PC-9 (cell line): ENCODE data around the gene SND1.

Source experiments
- EZH2 ChIP-seq: fragments of 200-600 bp; sonication (generic); IDR thresholded peaks from 2 replicates; pipeline ENCODE4 v1.8.0; 2017; ENCODE audit warnings: antibody characterized with exemption, low read depth
- TF ChIP-seq, protein P1 (sequence below): fragments of 200-600 bp; sonication (generic); conservative IDR thresholded peaks from 2 replicates; pipeline ENCODE4 v1.6.1; 2017; ENCODE audit warnings: mixed run types, antibody characterized with exemption, mild to moderate bottlenecking, moderate library complexity

DNA sequence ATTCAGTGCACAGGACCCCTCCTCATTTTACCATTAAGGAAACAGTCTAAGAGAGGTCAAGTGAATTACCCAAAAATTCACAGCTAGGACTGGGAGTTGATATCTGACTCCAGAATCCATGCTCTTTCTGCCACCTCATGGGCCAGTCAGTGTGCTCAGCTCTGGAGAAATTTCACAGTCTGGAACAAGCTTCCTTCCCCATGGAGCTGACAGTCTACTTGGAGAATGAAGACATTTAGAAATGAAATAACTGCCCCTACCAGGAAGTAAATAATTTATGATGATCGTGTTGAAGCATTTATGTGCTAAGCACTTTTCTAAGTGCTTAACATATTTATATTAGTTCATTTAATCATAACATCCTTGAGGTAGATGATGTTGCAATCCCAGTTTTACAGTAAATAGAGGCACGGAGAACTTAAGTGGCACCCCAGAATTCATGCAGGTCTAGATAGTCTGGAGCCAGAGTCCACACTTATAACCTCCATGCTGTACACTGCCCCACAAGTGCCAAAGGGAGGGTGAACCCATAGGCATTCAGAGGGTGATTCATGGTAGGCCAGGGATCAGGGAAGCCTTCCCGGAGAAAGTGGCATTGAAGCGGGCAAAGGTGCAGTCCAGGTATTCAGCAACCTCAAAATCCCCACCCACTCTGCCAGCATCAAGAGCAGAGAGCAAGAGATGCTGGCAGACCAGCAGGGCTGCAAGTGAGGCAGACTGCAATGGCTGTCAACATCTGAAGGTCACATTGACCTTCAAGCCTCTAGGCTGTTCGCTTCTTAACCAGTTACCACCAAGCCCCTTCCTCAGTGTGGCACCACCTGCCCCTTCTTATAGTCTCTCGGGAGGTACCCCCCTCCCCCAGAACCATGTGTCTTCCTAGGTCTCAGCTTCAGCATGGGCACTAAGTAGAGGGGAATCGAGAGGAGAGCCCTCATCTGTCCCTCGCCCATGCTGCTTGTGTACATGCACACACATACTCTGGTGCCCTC is 417.7 kb downstream of the SND1 start:
- TF ChIP-seq, protein P1, sequence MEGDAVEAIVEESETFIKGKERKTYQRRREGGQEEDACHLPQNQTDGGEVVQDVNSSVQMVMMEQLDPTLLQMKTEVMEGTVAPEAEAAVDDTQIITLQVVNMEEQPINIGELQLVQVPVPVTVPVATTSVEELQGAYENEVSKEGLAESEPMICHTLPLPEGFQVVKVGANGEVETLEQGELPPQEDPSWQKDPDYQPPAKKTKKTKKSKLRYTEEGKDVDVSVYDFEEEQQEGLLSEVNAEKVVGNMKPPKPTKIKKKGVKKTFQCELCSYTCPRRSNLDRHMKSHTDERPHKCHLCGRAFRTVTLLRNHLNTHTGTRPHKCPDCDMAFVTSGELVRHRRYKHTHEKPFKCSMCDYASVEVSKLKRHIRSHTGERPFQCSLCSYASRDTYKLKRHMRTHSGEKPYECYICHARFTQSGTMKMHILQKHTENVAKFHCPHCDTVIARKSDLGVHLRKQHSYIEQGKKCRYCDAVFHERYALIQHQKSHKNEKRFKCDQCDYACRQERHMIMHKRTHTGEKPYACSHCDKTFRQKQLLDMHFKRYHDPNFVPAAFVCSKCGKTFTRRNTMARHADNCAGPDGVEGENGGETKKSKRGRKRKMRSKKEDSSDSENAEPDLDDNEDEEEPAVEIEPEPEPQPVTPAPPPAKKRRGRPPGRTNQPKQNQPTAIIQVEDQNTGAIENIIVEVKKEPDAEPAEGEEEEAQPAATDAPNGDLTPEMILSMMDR, result no peak
- no peak for TF ChIP-seq EZH2
